ENCODE measurements around the gene MS4A15.

- TF ChIP-seq POLR2A (IDR thresholded peaks at IDR 0.05) (no peak), CTCF (IDR thresholded peaks at IDR 0.05) (no peak)
Observed at GRCh38 chr11:60710482-60710881, 46.2 kb upstream of the MS4A15 start.
